ENCODE data around the gene DPY19L3. TPM values are rescaled to one million over a fixed set of nuclear protein-coding genes. Genes with fewer than 3 reads are reported as not detected.
"Not testable (repeated sequence)": the region's sequence is repeated elsewhere in the genome, so short reads cannot be mapped to it uniquely, and the experiment has no call there.

The DPY19L3 gene
- total RNA-seq, 1 donor from 2014 or later = 11.9 TPM

- Mint-ChIP-seq H3K36me3 (ENCODE audit: low read depth) (peaks cover 2% of the 10 kb centered on the region), H3K27ac (peak overlapping the region; percentile 62), H3K9me3 (no peaks in the 10 kb centered on the region), H3K4me3 (peak overlapping the region; percentile 86), H3K27me3 (ENCODE audit: insufficient read depth) (peaks cover 5% of the 10 kb centered on the region), H3K4me1 (ENCODE audit: low read depth) (peaks cover 17% of the 10 kb centered on the region)
- intact Hi-C loops (cut with micrococcal nuclease) = loop anchor here (2.0 kb wide), 1 partner anchor 270 kb away; the partner anchor contains the start of genes ANKRD27 and RGS9BP
- no peak for DNase-seq (ENCODE audit: low spot score)
These were observed 1.2 kb upstream of the DPY19L3 start for GRCh38 chr19:32404213-32404932.

GRCh38 chr19:32404933-32405430 is 588 bp upstream of the DPY19L3 start:
- H3K9me3 Mint-ChIP-seq = no peaks in the 10 kb centered on the region
- H3K27ac Mint-ChIP-seq = peak overlapping the region; percentile 86
- intact Hi-C loops (cut with micrococcal nuclease) = loop anchor here (1.0 to 5.0 kb wide), 5 partner anchors 60 to 567 kb away; partner anchors contain the start of genes ANKRD27, CEP89, FAAP24 and NUDT19
- H3K4me1 Mint-ChIP-seq (ENCODE audit: low read depth) = peaks cover 17% of the 10 kb centered on the region
- no peak for DNase-seq (ENCODE audit: low spot score)
- peaks cover 5% of the 10 kb centered on the region for H3K27me3 Mint-ChIP-seq (ENCODE audit: insufficient read depth)
- H3K36me3 Mint-ChIP-seq (ENCODE audit: low read depth) = peaks cover 3% of the 10 kb centered on the region
- H3K4me3 Mint-ChIP-seq = peak overlapping the region; percentile 86

- intact Hi-C loops (cut with micrococcal nuclease) = loop anchor here (5.0 kb wide), 2 partner anchors 286 to 566 kb away; partner anchors contain the start of genes CEP89, FAAP24 and NUDT19
- peak overlapping the region; percentile 88 for H3K27ac Mint-ChIP-seq
- peaks cover 7% of the 10 kb centered on the region for H3K36me3 Mint-ChIP-seq (ENCODE audit: low read depth)
- H3K27me3 Mint-ChIP-seq (ENCODE audit: insufficient read depth) = peaks cover 5% of the 10 kb centered on the region
- DNase-seq (ENCODE audit: low spot score) = no peak
- peak overlapping the region; percentile 90 for H3K4me3 Mint-ChIP-seq
- H3K4me1 Mint-ChIP-seq (ENCODE audit: low read depth) = peaks cover 17% of the 10 kb centered on the region
- H3K9me3 Mint-ChIP-seq = no peaks in the 10 kb centered on the region
These were observed 812 bp downstream of the DPY19L3 start for GRCh38 chr19:32406161-32407003.

- Mint-ChIP-seq H3K4me1 (ENCODE audit: low read depth) (peaks cover 17% of the 10 kb centered on the region), H3K27ac (peak overlapping the region; percentile 88), H3K4me3 (peak overlapping the region; percentile 90), H3K36me3 (ENCODE audit: low read depth) (peaks cover 7% of the 10 kb centered on the region), H3K9me3 (no peaks in the 10 kb centered on the region), H3K27me3 (ENCODE audit: insufficient read depth) (peaks cover 2% of the 10 kb centered on the region)
- intact Hi-C loops (cut with micrococcal nuclease) = loop anchor here (5.0 kb wide), 2 partner anchors 285 to 565 kb away; partner anchors contain the start of genes CEP89, FAAP24 and NUDT19
- no peak for DNase-seq (ENCODE audit: low spot score)
These were observed 1.7 kb downstream of the DPY19L3 start for GRCh38 chr19:32407004-32407992.

- Mint-ChIP-seq H3K4me1 (ENCODE audit: low read depth) (no peaks in the 10 kb centered on the region), H3K27ac (no peak overlapping the region), H3K4me3 (no peak overlapping the region), H3K27me3 (ENCODE audit: insufficient read depth) (no peaks in the 10 kb centered on the region), H3K36me3 (ENCODE audit: low read depth) (peaks cover 8% of the 10 kb centered on the region), H3K9me3 (no peaks in the 10 kb centered on the region)
- intact Hi-C loops (cut with micrococcal nuclease) = no loop called here
- DNase-seq (ENCODE audit: low spot score) = no peak
These were observed 9.7 kb downstream of the DPY19L3 start for GRCh38 chr19:32415246-32415645.

GRCh38 chr19:32415669-32416068 is 10.1 kb downstream of the DPY19L3 start:
- Mint-ChIP-seq H3K27me3 (ENCODE audit: insufficient read depth) (no peaks in the 10 kb centered on the region), H3K27ac (no peak overlapping the region), H3K4me3 (no peak overlapping the region), H3K36me3 (ENCODE audit: low read depth) (peaks cover 8% of the 10 kb centered on the region), H3K9me3 (no peaks in the 10 kb centered on the region), H3K4me1 (ENCODE audit: low read depth) (no peaks in the 10 kb centered on the region)
- no peak for DNase-seq (ENCODE audit: low spot score)
- intact Hi-C loops (cut with micrococcal nuclease) = no loop called here

GRCh38 chr19:32416749-32417456 is 11.3 kb downstream of the DPY19L3 start:
- no peak for DNase-seq (ENCODE audit: low spot score)
- intact Hi-C loops (cut with micrococcal nuclease) = no loop called here
- H3K36me3 Mint-ChIP-seq (ENCODE audit: low read depth) = peaks cover 6% of the 10 kb centered on the region
- H3K27me3 Mint-ChIP-seq (ENCODE audit: insufficient read depth) = no peaks in the 10 kb centered on the region
- H3K4me1 Mint-ChIP-seq (ENCODE audit: low read depth) = peaks cover 4% of the 10 kb centered on the region
- no peaks in the 10 kb centered on the region for H3K9me3 Mint-ChIP-seq
- no peak overlapping the region for H3K4me3 Mint-ChIP-seq
- H3K27ac Mint-ChIP-seq = no peak overlapping the region

GRCh38 chr19:32418155-32418554 is 12.6 kb downstream of the DPY19L3 start:
- Mint-ChIP-seq H3K4me3 (no peak overlapping the region), H3K36me3 (ENCODE audit: low read depth) (peaks cover 4% of the 10 kb centered on the region), H3K27ac (no peak overlapping the region), H3K4me1 (ENCODE audit: low read depth) (peaks cover 11% of the 10 kb centered on the region), H3K27me3 (ENCODE audit: insufficient read depth) (no peaks in the 10 kb centered on the region), H3K9me3 (no peaks in the 10 kb centered on the region)
- no peak for DNase-seq (ENCODE audit: low spot score)
- intact Hi-C loops (cut with micrococcal nuclease) = no loop called here

GRCh38 chr19:32421589-32422361 is 16.2 kb downstream of the DPY19L3 start:
- H3K27me3 Mint-ChIP-seq (ENCODE audit: insufficient read depth) = no peaks in the 10 kb centered on the region
- intact Hi-C loops (cut with micrococcal nuclease) = no loop called here
- DNase-seq (ENCODE audit: low spot score) = no peak
- peaks cover 11% of the 10 kb centered on the region for H3K4me1 Mint-ChIP-seq (ENCODE audit: low read depth)
- peaks cover 4% of the 10 kb centered on the region for H3K36me3 Mint-ChIP-seq (ENCODE audit: low read depth)
- no peak overlapping the region for H3K4me3 Mint-ChIP-seq
- H3K27ac Mint-ChIP-seq = no peak overlapping the region
- H3K9me3 Mint-ChIP-seq = no peaks in the 10 kb centered on the region

GRCh38 chr19:32422435-32422834 is 16.9 kb downstream of the DPY19L3 start:
- Mint-ChIP-seq H3K27ac (no peak overlapping the region), H3K27me3 (ENCODE audit: insufficient read depth) (no peaks in the 10 kb centered on the region), H3K36me3 (ENCODE audit: low read depth) (peaks cover 4% of the 10 kb centered on the region), H3K4me3 (no peak overlapping the region), H3K4me1 (ENCODE audit: low read depth) (peaks cover 11% of the 10 kb centered on the region), H3K9me3 (no peaks in the 10 kb centered on the region)
- intact Hi-C loops (cut with micrococcal nuclease) = no loop called here
- no peak for DNase-seq (ENCODE audit: low spot score)

GRCh38 chr19:32423944-32424343 is 18.4 kb downstream of the DPY19L3 start:
- intact Hi-C loops (cut with micrococcal nuclease); H3K27me3 Mint-ChIP-seq (ENCODE audit: insufficient read depth); H3K27ac Mint-ChIP-seq; H3K36me3 Mint-ChIP-seq (ENCODE audit: low read depth); H3K9me3 Mint-ChIP-seq; H3K4me3 Mint-ChIP-seq; DNase-seq (ENCODE audit: low spot score): not testable (repeated sequence)
- peaks cover 11% of the 10 kb centered on the region for H3K4me1 Mint-ChIP-seq (ENCODE audit: low read depth)
